AG04449 (cell line): ENCODE data around the gene LDLRAD4.

Experiments
- CTCF ChIA-PET: fragments of 350-600 bp; formaldehyde crosslinking; extraction: SDS; loops from one replicate; lab custom pipeline; 2021; ENCODE audit warnings: antibody characterized with exemption; lab: Yijun Ruan, JAX
- POLR2A ChIA-PET: fragments of 400-600, 350-600 bp; formaldehyde crosslinking; extraction: SDS; loops from one replicate; lab custom pipeline; 2020; ENCODE audit warnings: antibody characterized with exemption, inconsistent platforms; lab: Yijun Ruan, JAX
- DNase-seq: peaks from one replicate; pipeline ENCODE4 v3.0.0-alpha.2; 2010; ENCODE audit warnings: low read depth, low spot score
- H3K4me3 ChIP-seq: 2 replicates; pipeline ENCODE4 v1.5.1; 2011; ENCODE audit warnings: low read depth, mild to moderate bottlenecking, control low read depth, low read length
- TF ChIP-seq, protein P1 (sequence below): IDR thresholded peaks from one replicate; pipeline ENCODE4 v1.5.1; 2011; ENCODE audit warnings: mild to moderate bottlenecking, moderate library complexity, low read length, control low read depth, inconsistent platforms; ENCODE audit not compliant: insufficient read depth; ENCODE audit errors: missing control alignments

The LDLRAD4 gene

DNA sequence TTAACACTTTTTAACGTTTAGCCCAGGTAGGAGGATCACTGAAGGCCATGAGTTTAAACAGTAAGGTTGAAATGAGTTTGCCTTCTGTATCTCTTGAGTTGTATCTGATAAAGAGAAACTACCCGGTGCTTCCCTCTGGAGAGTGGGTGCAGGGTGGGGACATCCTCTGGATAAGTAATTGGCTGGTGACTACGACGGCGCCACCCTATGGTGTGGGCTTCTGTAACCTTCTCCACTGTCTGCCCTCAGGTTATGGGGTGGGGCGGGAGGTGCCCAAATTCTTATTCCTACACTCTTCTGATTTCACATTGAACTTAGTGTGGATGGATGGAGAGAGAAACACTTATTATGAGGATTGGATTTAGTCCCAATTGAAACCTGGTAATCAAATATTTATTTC lies 68.8 kb downstream of the LDLRAD4 start:
- TF ChIP-seq, protein P1, sequence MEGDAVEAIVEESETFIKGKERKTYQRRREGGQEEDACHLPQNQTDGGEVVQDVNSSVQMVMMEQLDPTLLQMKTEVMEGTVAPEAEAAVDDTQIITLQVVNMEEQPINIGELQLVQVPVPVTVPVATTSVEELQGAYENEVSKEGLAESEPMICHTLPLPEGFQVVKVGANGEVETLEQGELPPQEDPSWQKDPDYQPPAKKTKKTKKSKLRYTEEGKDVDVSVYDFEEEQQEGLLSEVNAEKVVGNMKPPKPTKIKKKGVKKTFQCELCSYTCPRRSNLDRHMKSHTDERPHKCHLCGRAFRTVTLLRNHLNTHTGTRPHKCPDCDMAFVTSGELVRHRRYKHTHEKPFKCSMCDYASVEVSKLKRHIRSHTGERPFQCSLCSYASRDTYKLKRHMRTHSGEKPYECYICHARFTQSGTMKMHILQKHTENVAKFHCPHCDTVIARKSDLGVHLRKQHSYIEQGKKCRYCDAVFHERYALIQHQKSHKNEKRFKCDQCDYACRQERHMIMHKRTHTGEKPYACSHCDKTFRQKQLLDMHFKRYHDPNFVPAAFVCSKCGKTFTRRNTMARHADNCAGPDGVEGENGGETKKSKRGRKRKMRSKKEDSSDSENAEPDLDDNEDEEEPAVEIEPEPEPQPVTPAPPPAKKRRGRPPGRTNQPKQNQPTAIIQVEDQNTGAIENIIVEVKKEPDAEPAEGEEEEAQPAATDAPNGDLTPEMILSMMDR: no peak
- CTCF ChIA-PET: no interaction called here
- no peak overlapping the region for H3K4me3 ChIP-seq
- POLR2A ChIA-PET: no interaction called here
- no peak for DNase-seq

DNA sequence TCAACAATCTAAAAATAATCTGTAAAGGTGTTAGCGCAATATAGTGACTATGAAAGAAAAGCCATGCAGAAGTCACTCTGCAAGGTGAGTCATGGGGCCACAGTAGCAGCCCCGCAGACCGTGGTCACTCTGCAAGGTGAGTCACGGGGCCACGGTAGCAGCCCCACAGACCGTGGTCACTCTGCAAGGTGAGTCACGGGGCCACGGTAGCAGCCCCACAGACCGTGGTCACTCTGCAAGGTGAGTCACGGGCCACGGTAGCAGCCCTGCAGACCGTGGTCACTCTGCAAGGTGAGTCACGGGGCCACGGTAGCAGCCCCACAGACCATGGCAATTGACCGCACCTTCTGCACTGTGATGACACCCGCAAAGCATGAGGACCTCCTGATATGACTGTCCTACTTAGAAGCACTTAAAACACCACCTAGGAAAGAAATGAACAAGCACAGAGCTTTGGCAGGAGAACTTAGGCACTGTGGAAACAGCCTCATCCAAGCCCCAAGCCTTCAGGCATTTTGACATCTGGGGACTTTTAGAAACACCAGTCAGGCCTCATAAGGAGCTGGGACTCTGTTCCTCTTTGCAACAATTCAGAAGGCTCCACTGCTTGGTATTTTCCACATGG lies 70.1 kb downstream of the LDLRAD4 start:
- TF ChIP-seq, protein P1: no peak
- POLR2A ChIA-PET: no interaction called here
- CTCF ChIA-PET: no interaction called here
- H3K4me3 ChIP-seq: no peak overlapping the region
- DNase-seq: no peak

DNA sequence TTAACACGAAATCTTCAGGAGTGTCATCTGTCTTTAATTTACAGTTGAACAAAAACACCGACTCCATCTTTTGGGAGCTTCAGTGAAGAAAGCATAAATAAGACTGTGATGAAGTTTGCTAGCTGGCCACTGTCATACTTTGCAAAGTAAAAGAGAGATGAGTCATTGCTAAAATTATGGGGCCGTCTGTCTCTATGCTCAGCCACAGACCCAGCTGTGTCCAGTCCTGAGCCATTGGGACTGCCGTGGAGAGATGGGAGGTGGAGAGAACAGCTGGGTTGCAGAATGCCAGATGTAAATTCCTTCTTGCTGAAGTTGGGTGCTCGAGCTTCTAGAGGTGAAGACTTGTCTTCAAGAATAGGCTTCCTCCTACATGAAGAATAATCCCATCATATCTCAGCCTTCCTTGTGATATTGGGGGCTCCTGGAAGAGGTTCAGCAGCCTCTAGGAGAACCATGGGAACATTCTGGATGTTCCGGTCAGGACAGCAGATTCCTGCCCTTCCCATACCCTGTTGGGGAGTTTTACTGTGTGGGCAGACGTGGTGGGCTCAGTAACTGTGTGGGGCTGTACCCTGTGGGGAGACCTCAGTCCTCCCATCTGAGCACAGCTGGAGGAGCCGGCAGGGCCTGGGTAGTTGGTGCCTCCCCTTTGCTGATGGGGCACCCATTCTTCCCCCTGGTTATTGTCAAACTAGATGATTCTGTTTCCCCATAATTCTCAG lies 71.1 kb downstream of the LDLRAD4 start:
- ChIA-PET CTCF (no interaction called here), POLR2A (interaction anchor here (0.9 kb wide), 1 partner anchor 14 kb away, joined by 4 read pairs; no protein-coding TSS in a partner anchor)
- no peak overlapping the region for H3K4me3 ChIP-seq
- DNase-seq: no peak
- TF ChIP-seq, protein P1: no peak

DNA sequence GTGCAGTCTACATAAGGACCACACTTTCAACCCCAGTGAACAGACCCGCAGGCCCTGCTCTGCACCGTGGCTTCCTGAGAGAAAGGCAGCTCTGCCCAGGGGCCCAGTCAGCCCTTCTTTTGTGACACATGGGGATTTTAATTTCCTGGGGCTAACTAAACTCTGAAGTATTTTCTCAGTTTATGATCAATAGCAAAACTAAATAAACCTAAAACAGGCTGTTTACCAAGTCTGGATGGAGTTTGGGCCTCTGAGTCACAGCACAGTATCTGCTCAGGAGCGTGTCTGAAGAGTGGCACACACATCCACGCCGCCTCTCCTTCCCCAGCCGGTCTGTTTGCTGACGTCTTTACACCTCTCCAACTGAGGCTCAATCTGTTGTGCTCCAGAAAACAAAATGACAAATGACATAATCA lies 72.3 kb downstream of the LDLRAD4 start:
- CTCF ChIA-PET: no interaction called here
- POLR2A ChIA-PET: no interaction called here
- no peak overlapping the region for H3K4me3 ChIP-seq
- no peak for DNase-seq
- TF ChIP-seq, protein P1: no peak

DNA sequence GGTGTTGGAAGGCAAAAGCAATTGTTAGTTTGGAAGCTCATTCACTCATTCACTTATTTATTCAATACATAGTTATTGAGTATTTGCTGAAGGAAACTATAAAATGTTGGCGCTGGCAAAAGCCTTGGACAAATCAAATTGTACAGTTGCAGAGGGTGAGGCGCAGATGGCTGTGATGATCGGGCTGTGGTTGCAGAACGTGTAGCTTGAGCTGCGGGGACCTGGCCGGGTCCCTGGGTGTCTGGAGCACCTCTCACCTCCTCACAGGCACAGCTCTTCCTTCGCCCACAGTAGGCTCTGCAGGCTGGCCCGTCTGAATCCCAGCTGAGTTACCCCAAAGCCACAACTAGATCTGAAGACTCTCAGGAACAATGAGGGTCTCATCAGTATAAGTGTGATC lies 72.7 kb downstream of the LDLRAD4 start:
- POLR2A ChIA-PET: no interaction called here
- TF ChIP-seq, protein P1: no peak
- CTCF ChIA-PET: no interaction called here
- no peak for DNase-seq
- no peak overlapping the region for H3K4me3 ChIP-seq

DNA sequence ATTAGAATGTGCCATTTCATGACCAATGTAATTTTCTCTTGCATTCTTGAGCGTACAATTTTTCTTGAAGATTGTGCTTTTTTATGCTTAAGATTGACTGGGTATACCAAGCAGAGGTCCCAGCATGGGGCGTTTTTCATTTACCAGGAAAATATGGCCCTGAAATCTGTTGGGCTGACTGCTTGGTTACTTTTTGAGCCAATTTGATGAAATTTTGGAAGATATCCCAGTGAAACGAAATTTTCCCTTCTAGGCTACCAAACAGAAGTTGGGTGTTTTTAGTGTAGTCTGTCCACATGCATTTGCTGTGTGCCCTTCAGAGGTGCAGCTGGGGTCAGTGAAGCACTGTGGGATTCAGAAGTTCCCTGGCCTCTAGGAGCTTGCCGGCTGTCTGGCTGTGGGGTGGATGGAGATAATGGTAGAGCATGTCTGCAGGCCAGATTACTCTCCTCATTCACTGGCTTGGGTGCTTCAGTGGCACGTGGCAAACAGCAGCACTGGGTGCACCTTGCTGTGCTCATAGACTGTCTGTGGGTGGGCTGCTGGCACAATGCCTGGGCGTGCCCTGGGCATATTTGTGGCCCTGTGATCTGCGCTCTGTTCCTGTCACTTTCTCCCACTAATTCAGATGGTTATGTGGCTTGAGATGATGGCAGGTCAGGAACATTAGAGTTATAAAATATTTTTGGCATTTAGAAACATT lies 73.3 kb downstream of the LDLRAD4 start:
- POLR2A ChIA-PET: no interaction called here
- TF ChIP-seq, protein P1: no peak
- DNase-seq: no peak
- CTCF ChIA-PET: no interaction called here
- H3K4me3 ChIP-seq: no peak overlapping the region
